Fibroblast of villous mesenchyme (primary cell): ENCODE measurements around the gene CCNA1. TPM values are rescaled to one million over a fixed set of nuclear protein-coding genes. Genes with fewer than 3 reads are reported as not detected.

ENCODE experiments used
- DNase-seq: peaks from one replicate; pipeline ENCODE4 v3.0.0-alpha.2; 2010; ENCODE audit warnings: low read depth
- H3K4me3 ChIP-seq: 2 replicates; pipeline ENCODE4 v1.5.1; 2011; ENCODE audit warnings: low read depth, mild to moderate bottlenecking, low read length
- CTCF ChIP-seq: IDR thresholded peaks from 2 replicates; pipeline ENCODE4 v1.5.1; 2012; ENCODE audit warnings: low read depth, mild to moderate bottlenecking, low read length; ENCODE audit not compliant: insufficient read depth
- total RNA-seq: library from RNA; depleted of rRNA; stranded (reverse); fragments of >200 nt; gene quantifications from 2 replicates; pipeline ENCODE4 v1.2.3, GENCODE V29; 2012

The CCNA1 gene
- total RNA-seq, 1 donor = 0.43 TPM

GRCh38 chr13:36476661-36477060 is 44.4 kb downstream of the CCNA1 start:
- no peak overlapping the region for H3K4me3 ChIP-seq
- no peak for DNase-seq
- no peak for TF ChIP-seq CTCF

- TF ChIP-seq CTCF = no peak
- no peak for DNase-seq
- no peak overlapping the region for H3K4me3 ChIP-seq
These were observed 48.6 kb downstream of the CCNA1 start for GRCh38 chr13:36480726-36481427.

GRCh38 chr13:36490055-36490454 is 57.8 kb downstream of the CCNA1 start:
- no peak overlapping the region for H3K4me3 ChIP-seq
- no peak for TF ChIP-seq CTCF
- no peak for DNase-seq

Other genes with a start within 250 kb of the CCNA1 start
- 0.32 and 0.43 TPM in 2 replicates for gene SOHLH2, start 217.9 kb upstream of the CCNA1 start, total RNA-seq
- gene CCDC169, start 134.7 kb upstream of the CCNA1 start, total RNA-seq = 0.97 and 4.3 TPM in 2 replicates
- gene SPART, start 86.1 kb upstream of the CCNA1 start, total RNA-seq = 60.6 and 106 TPM in 2 replicates
- gene SERTM1, start 241.5 kb downstream of the CCNA1 start, total RNA-seq = not detected in 2 replicates